GM12873 (cell line): ENCODE measurements around the gene BLNK.

ENCODE experiments used
- CTCF ChIP-seq: IDR thresholded peaks from 2 replicates; pipeline ENCODE4 v1.5.1; 2012; ENCODE audit warnings: low read depth, mild to moderate bottlenecking, moderate library complexity, low read length, control low read depth; ENCODE audit not compliant: insufficient read depth; ENCODE audit errors: missing control alignments

BLNK gene

GRCh38 chr10:96168546-96168945, 102.8 kb downstream of the BLNK start:
- no peak for TF ChIP-seq CTCF

GRCh38 chr10:96165726-96166125, 105.6 kb downstream of the BLNK start:
- TF ChIP-seq CTCF = no peak

- no peak for TF ChIP-seq CTCF
Measured at GRCh38 chr10:96153070-96153469, 118.3 kb downstream of the BLNK start.

- TF ChIP-seq CTCF = no peak
Measured at GRCh38 chr10:96152437-96152836, 118.9 kb downstream of the BLNK start.
